HG03066 (cell line): Measurements from ENCODE around the gene NKAIN4.

Source experiments
- ATAC-seq: cut with Tn5 transposase; IDR thresholded peaks from one replicate; pipeline ENCODE4 v1.9.1; 2021; ENCODE audit warnings: low read depth; ENCODE audit not compliant: unreplicated experiment

Gene NKAIN4

GRCh38 chr20:63254232-63254605, at the start of gene NKAIN4:
TSS of gene NKAIN4 (minus strand) at chr20:63254463. CDS start at chr20:63254450, 13 bp downstream.
- ATAC-seq = no peak

- no peak for ATAC-seq
These were observed 48.9 kb upstream of the NKAIN4 start for GRCh38 chr20:63303095-63303666.

GRCh38 chr20:63301671-63302070, 47.4 kb upstream of the NKAIN4 start:
- no peak for ATAC-seq

- no peak for ATAC-seq
These were observed 44.6 kb upstream of the NKAIN4 start for GRCh38 chr20:63298731-63299312.

- ATAC-seq = no peak
These were observed 43.7 kb upstream of the NKAIN4 start for GRCh38 chr20:63297796-63298572.

GRCh38 chr20:63297371-63297781, 43.1 kb upstream of the NKAIN4 start:
- ATAC-seq = no peak

- ATAC-seq = no peak
These were observed 42.5 kb upstream of the NKAIN4 start for GRCh38 chr20:63296531-63297299.

GRCh38 chr20:63295846-63296245, 41.6 kb upstream of the NKAIN4 start:
- ATAC-seq = no peak

- no peak for ATAC-seq
These were observed 41.2 kb upstream of the NKAIN4 start for GRCh38 chr20:63295422-63295821.

GRCh38 chr20:63295018-63295417, 40.8 kb upstream of the NKAIN4 start:
- no peak for ATAC-seq

- no peak for ATAC-seq
These were observed 40.3 kb upstream of the NKAIN4 start for GRCh38 chr20:63294536-63294900.

GRCh38 chr20:63293871-63294535, 39.7 kb upstream of the NKAIN4 start:
- ATAC-seq = no peak

- ATAC-seq = no peak
These were observed 39.2 kb upstream of the NKAIN4 start for GRCh38 chr20:63293456-63293855.

- no peak for ATAC-seq
These were observed 38.6 kb upstream of the NKAIN4 start, which contains the start of gene COL20A1 for GRCh38 chr20:63292904-63293303. TSS of gene COL20A1 (plus strand) at chr20:63293186. CDS start at chr20:63295108, 1,922 bp downstream.

- no peak for ATAC-seq
These were observed 38.0 kb upstream of the NKAIN4 start for GRCh38 chr20:63292292-63292701.

GRCh38 chr20:63291811-63292210, 37.5 kb upstream of the NKAIN4 start:
- no peak for ATAC-seq

- ATAC-seq = no peak
These were observed 36.6 kb upstream of the NKAIN4 start for GRCh38 chr20:63290677-63291472.

GRCh38 chr20:63290136-63290676, 35.9 kb upstream of the NKAIN4 start:
- no peak for ATAC-seq

- no peak for ATAC-seq
These were observed 35.3 kb upstream of the NKAIN4 start for GRCh38 chr20:63289311-63290135.
